Measurements from ENCODE around the gene MBOAT1.
A peak's percentile ranks its signal among the peaks of the same experiment; 100 is the strongest.

MBOAT1 gene

GRCh38 chr6:20116792-20117191 is 95.5 kb downstream of the MBOAT1 start:
- in situ Hi-C loops (cut with MboI; ENCODE audit: low pct_unique_long_range_greater_than_20kb, low sequenced_read_pairs), result no loop called here

DNA sequence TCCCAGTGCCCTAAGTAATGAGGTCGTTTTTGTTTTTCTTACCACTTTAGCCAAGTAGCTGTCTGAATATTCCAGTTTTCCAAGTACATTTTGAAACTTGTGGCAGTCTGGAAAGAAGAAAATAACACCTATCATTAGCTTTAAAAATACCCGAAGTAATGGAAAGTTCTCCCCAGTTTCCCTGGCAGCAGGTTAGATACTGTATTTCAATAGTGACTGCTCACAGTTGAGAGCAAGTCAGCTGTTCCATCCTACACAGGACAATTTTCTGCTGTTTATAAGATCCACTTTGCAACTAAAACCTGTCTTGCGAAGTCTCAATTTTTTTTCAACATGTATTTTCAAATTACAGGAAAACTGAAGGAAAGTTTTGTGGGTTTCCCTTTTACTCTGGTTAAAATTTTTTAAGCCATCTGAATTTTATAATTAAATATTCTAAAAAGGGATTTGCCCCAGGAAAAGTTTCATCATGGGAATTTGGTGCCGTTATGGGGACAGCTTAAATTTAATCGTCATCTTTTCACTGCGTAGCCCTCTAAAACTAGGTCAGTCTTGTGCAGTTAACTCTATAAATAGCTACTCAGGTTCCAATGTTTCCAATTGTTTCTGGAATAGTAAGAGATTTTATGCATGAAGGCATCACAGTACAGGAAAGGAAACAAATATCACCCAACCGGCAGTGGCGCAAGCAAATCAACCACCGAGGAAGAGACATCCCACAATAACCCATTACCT is 96.9 kb downstream of the MBOAT1 start:
- in situ Hi-C loops (cut with MboI; ENCODE audit: low pct_unique_long_range_greater_than_20kb, low sequenced_read_pairs), result no loop called here
- DNase-seq, result no peak

More at GRCh38 chr6:20116792-20117191, 95.5 kb downstream of the MBOAT1 start:
- no peak for DNase-seq

GRCh38 chr6:20113649-20114224 is 98.5 kb downstream of the MBOAT1 start:
- DNase-seq, result no peak
- in situ Hi-C loops (cut with MboI; ENCODE audit: low pct_unique_long_range_greater_than_20kb, low sequenced_read_pairs), result no loop called here

- DNase-seq, result no peak
- in situ Hi-C loops (cut with MboI; ENCODE audit: low pct_unique_long_range_greater_than_20kb, low sequenced_read_pairs), result no loop called here
Observed at GRCh38 chr6:20112841-20113240, 99.4 kb downstream of the MBOAT1 start.

DNA sequence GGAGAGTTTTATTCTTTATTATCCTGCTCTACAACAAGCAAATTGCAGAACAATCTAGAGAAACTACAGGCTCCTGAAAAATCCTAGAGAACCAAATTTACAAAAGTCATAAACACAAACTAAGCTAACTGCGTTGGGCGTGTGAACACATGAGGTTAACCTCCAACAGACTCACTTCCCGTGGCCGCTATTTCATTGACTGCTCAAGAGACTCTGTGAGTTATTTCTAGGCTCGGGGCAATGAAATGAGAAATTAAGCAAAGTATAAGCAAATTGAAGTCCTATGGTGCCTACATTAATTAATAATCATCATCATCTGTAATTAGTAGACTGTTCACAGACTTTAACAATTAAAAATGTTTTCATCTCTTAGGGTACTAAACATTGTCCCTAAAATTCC is 100.0 kb downstream of the MBOAT1 start:
- no peak for DNase-seq
- in situ Hi-C loops (cut with MboI; ENCODE audit: low pct_unique_long_range_greater_than_20kb, low sequenced_read_pairs), result no loop called here

GRCh38 chr6:20110478-20110877 is 101.8 kb downstream of the MBOAT1 start:
- no peak for DNase-seq
- in situ Hi-C loops (cut with MboI; ENCODE audit: low pct_unique_long_range_greater_than_20kb, low sequenced_read_pairs), result no loop called here

- DNase-seq, result peak; percentile 4
Observed at GRCh38 chr6:20109526-20109925, 102.7 kb downstream of the MBOAT1 start.

DNA sequence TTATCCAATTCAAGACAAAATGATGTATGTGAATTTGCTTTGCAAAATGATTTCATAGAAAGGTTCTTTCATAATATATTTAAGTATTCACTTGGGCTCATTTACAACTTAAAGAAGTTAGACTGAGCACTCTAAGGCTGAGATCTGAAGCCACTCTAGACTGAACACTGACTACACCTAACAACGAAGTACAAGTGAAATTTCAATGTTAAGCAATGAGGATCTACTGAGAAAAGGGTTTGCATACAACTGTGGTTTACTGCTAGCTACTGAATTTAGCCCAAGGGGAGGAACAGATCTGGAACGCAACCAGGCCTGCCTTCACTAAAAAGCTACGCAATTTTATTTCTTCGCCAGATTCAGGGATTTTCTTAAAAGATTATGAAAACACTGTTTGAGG is 106.4 kb downstream of the MBOAT1 start:
- in situ Hi-C loops (cut with MboI; ENCODE audit: low pct_unique_long_range_greater_than_20kb, low sequenced_read_pairs), result no loop called here
- no peak for DNase-seq

More at GRCh38 chr6:20109526-20109925, 102.7 kb downstream of the MBOAT1 start:
- in situ Hi-C loops (cut with MboI; ENCODE audit: low pct_unique_long_range_greater_than_20kb, low sequenced_read_pairs), result no loop called here

- in situ Hi-C loops (cut with MboI; ENCODE audit: low pct_unique_long_range_greater_than_20kb, low sequenced_read_pairs), result no loop called here
- no peak for DNase-seq
Observed at GRCh38 chr6:20104696-20105095, 107.6 kb downstream of the MBOAT1 start.

- in situ Hi-C loops (cut with MboI; ENCODE audit: low pct_unique_long_range_greater_than_20kb, low sequenced_read_pairs), result no loop called here
- DNase-seq, result no peak
Observed at GRCh38 chr6:20102397-20103073, 109.7 kb downstream of the MBOAT1 start.

GRCh38 chr6:20099156-20099555 is 113.1 kb downstream of the MBOAT1 start:
- in situ Hi-C loops (cut with MboI; ENCODE audit: low pct_unique_long_range_greater_than_20kb, low sequenced_read_pairs), result loop anchor here (25.0 kb wide), 1 partner anchor 413 kb away; no protein-coding TSS in a partner anchor
- no peak for DNase-seq

GRCh38 chr6:20098267-20098876 is 113.9 kb downstream of the MBOAT1 start:
- in situ Hi-C loops (cut with MboI; ENCODE audit: low pct_unique_long_range_greater_than_20kb, low sequenced_read_pairs), result loop anchor here (25.0 kb wide), 1 partner anchor 414 kb away; no protein-coding TSS in a partner anchor
- no peak for DNase-seq

DNA sequence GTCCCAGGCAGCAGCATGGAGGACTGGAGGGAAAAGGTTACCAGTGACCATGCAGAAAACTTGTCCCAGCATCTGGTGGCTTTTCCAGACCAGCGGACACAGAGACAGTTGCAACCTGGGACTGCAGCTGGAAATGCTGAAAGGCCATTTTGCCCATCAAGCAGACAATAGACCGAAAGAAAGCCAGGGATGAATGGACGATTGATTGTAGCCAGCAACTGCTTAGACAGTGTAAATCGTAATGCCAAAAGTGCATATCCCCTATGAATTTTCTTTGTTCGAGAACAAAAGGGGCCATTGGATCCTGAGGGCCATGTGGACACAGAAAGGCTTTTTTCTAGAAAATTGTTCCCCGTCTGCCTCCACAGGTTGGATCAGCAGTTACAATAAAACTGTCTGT is 115.7 kb downstream of the MBOAT1 start:
- no peak for DNase-seq
- in situ Hi-C loops (cut with MboI; ENCODE audit: low pct_unique_long_range_greater_than_20kb, low sequenced_read_pairs), result loop anchor here (25.0 kb wide), 1 partner anchor 416 kb away; no protein-coding TSS in a partner anchor

DNA sequence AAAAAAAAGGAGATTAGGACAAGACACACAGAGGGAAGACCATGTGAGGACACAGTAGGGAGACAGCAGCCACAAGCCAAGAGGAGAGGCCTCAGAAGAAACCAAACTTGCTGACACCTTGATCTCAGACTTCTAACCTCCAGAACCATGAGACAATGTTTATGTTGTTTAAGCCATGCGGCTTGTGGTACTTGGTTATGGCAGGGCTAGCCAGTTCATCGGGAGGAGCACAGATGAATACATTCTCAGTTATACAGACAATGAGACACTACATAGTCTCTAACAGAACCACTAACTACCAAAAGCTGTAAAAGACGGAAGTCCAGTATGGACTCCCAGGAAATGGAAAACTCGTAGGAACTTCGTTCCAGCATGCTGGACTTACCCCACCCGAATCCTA is 116.8 kb downstream of the MBOAT1 start:
- in situ Hi-C loops (cut with MboI; ENCODE audit: low pct_unique_long_range_greater_than_20kb, low sequenced_read_pairs), result loop anchor here (25.0 kb wide), 1 partner anchor 417 kb away; no protein-coding TSS in a partner anchor
- DNase-seq, result no peak

GRCh38 chr6:20092071-20092566 is 120.2 kb downstream of the MBOAT1 start:
- in situ Hi-C loops (cut with MboI; ENCODE audit: low pct_unique_long_range_greater_than_20kb, low sequenced_read_pairs), result loop anchor here (25.0 kb wide), 1 partner anchor 420 kb away; no protein-coding TSS in a partner anchor
- DNase-seq, result peak; percentile 87

DNA sequence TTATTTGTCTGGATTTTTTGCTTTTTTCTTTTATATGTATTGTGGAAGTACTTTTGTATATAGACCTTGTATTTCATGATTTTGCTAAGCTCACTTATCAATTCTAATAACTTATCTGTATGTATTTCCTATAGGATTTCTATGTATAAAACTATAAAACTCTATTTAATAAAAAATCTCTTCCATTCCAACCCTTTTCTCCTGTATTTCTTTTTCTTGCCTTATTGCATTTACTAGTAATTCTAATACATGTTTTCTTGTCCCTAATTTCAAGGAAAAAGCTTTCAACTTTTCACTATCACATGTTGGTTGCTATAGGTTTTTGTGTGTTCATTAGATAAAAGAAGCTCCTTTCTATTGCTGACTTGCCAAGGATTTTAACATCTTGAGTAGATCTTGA is 125.3 kb downstream of the MBOAT1 start:
- in situ Hi-C loops (cut with MboI; ENCODE audit: low pct_unique_long_range_greater_than_20kb, low sequenced_read_pairs), result loop anchor here (25.0 kb wide), 1 partner anchor 425 kb away; no protein-coding TSS in a partner anchor
- no peak for DNase-seq

- in situ Hi-C loops (cut with MboI; ENCODE audit: low pct_unique_long_range_greater_than_20kb, low sequenced_read_pairs), result loop anchor here (25.0 kb wide), 1 partner anchor 426 kb away; no protein-coding TSS in a partner anchor
- no peak for DNase-seq
Observed at GRCh38 chr6:20085817-20086216, 126.5 kb downstream of the MBOAT1 start.

GRCh38 chr6:20084411-20084810 is 127.9 kb downstream of the MBOAT1 start:
- DNase-seq, result no peak
- in situ Hi-C loops (cut with MboI; ENCODE audit: low pct_unique_long_range_greater_than_20kb, low sequenced_read_pairs), result loop anchor here (25.0 kb wide), 1 partner anchor 428 kb away; no protein-coding TSS in a partner anchor

DNA sequence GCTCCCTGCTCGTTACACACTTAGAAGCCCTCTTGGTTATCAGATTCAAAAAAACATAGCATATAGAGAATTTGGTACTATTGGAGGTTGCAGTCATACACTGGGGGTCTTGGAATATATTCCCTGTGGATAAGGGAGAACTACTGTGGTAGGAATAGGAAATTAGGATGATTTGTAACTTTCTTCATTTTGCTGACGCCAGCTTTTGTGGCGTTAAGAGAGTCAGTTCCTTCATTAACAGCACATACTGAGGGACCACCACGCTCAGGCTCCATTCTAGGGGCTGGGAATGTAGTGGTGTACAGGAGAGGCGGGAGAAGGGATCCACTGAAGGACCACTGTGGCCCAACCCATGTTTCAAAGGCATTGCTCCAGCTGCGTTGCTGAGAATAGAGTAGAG is 140.3 kb downstream of the MBOAT1 start:
- no peak for DNase-seq
- in situ Hi-C loops (cut with MboI; ENCODE audit: low pct_unique_long_range_greater_than_20kb, low sequenced_read_pairs), result no loop called here
